Activated CD8-positive, alpha-beta memory T cell treated with anti-CD3 and anti-CD28 coated beads, Interleukin-2, amount 10 ng/mL, durations not matched to agents 7 days and 5 days (primary cell): ENCODE results near the gene XPC. TPM values are rescaled to one million over a fixed set of nuclear protein-coding genes. Genes with fewer than 3 reads are reported as not detected.

ENCODE experiments used
- total RNA-seq, 2 experiments: library from RNA; stranded (reverse); gene quantifications; one replicate each; pipeline ENCODE4 v1.2.3, GENCODE V29; 2021

The XPC gene
- total RNA-seq, 2 experiments from 2014 or later = 36.0 to 39.5 TPM

Other genes starting within 250 kb of the XPC start
- 10 to 100 TPM; 15.2 to 19.7 TPM for gene CHCHD4, start 53.7 kb downstream of the XPC start, total RNA-seq
- 10 to 100 TPM; 27.6 to 31.8 TPM for gene TMEM43, start 53.5 kb downstream of the XPC start, total RNA-seq
- 10 to 100 TPM; 16.5 to 18.9 TPM for gene LSM3, start 216 bp upstream of the XPC start, total RNA-seq
- gene SLC6A6, start 224.0 kb upstream of the XPC start, total RNA-seq = 10 to 100 TPM; 55.3 to 64.6 TPM